Measurements from ENCODE around the gene EEF1AKMT1.

GRCh38 chr13:20823071-20823470 lies 49.3 kb upstream of the EEF1AKMT1 start:
- TF ChIP-seq CTCF (IDR thresholded peaks at IDR 0.05 in 4 of 5, conservative IDR thresholded peaks at IDR 0.05 in 1 of 5) (no peak), POLR2A (IDR thresholded peaks at IDR 0.05) (no peak)
